Fibroblast of mammary gland (primary cell): ENCODE results near the gene PTPDC1.

Experiments
- DNase-seq: peaks from one replicate; pipeline ENCODE4 v3.0.0-alpha.2; 2010; ENCODE audit warnings: low read depth
- H3K4me3 ChIP-seq: 2 replicates; pipeline ENCODE4 v1.5.1; 2011; ENCODE audit warnings: low read depth, mild to moderate bottlenecking, low read length, moderate library complexity; ENCODE audit not compliant: control insufficient read depth
- CTCF ChIP-seq: conservative IDR thresholded peaks from 2 replicates; pipeline ENCODE4 v1.5.1; 2011; ENCODE audit warnings: low read depth, low read length, inconsistent platforms; ENCODE audit not compliant: control insufficient read depth, insufficient read depth

Gene PTPDC1

GRCh38 chr9:94148419-94148818 lies 64.2 kb downstream of the PTPDC1 start:
- no peak for DNase-seq
- no peak for TF ChIP-seq CTCF
- H3K4me3 ChIP-seq, result no peak overlapping the region

GRCh38 chr9:94149696-94150095 lies 65.4 kb downstream of the PTPDC1 start:
- no peak overlapping the region for H3K4me3 ChIP-seq
- DNase-seq, result no peak
- TF ChIP-seq CTCF, result no peak

GRCh38 chr9:94150279-94150828 lies 66.1 kb downstream of the PTPDC1 start:
- DNase-seq, result no peak
- no peak for TF ChIP-seq CTCF
- no peak overlapping the region for H3K4me3 ChIP-seq

GRCh38 chr9:94150890-94151650 lies 66.8 kb downstream of the PTPDC1 start:
- no peak overlapping the region for H3K4me3 ChIP-seq
- no peak for TF ChIP-seq CTCF
- DNase-seq, result no peak

- H3K4me3 ChIP-seq, result no peak overlapping the region
- no peak for DNase-seq
- no peak for TF ChIP-seq CTCF
Observed at GRCh38 chr9:94153905-94154304, 69.6 kb downstream of the PTPDC1 start.

- no peak for TF ChIP-seq CTCF
- no peak overlapping the region for H3K4me3 ChIP-seq
- no peak for DNase-seq
Observed at GRCh38 chr9:94156348-94157049, 72.2 kb downstream of the PTPDC1 start.
